ENCODE results near the gene EIF4G3. TPM values are rescaled to one million over a fixed set of nuclear protein-coding genes. Genes with fewer than 3 reads are reported as not detected.

The EIF4G3 gene, protein sequence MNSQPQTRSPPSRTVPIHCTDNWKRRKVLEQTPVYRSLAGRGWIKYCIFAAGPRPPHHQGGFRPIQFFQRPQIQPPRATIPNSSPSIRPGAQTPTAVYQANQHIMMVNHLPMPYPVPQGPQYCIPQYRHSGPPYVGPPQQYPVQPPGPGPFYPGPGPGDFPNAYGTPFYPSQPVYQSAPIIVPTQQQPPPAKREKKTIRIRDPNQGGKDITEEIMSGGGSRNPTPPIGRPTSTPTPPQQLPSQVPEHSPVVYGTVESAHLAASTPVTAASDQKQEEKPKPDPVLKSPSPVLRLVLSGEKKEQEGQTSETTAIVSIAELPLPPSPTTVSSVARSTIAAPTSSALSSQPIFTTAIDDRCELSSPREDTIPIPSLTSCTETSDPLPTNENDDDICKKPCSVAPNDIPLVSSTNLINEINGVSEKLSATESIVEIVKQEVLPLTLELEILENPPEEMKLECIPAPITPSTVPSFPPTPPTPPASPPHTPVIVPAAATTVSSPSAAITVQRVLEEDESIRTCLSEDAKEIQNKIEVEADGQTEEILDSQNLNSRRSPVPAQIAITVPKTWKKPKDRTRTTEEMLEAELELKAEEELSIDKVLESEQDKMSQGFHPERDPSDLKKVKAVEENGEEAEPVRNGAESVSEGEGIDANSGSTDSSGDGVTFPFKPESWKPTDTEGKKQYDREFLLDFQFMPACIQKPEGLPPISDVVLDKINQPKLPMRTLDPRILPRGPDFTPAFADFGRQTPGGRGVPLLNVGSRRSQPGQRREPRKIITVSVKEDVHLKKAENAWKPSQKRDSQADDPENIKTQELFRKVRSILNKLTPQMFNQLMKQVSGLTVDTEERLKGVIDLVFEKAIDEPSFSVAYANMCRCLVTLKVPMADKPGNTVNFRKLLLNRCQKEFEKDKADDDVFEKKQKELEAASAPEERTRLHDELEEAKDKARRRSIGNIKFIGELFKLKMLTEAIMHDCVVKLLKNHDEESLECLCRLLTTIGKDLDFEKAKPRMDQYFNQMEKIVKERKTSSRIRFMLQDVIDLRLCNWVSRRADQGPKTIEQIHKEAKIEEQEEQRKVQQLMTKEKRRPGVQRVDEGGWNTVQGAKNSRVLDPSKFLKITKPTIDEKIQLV (N-terminal part only)
- total RNA-seq: 21.0 and 27.3 TPM in 2 replicates

DNA sequence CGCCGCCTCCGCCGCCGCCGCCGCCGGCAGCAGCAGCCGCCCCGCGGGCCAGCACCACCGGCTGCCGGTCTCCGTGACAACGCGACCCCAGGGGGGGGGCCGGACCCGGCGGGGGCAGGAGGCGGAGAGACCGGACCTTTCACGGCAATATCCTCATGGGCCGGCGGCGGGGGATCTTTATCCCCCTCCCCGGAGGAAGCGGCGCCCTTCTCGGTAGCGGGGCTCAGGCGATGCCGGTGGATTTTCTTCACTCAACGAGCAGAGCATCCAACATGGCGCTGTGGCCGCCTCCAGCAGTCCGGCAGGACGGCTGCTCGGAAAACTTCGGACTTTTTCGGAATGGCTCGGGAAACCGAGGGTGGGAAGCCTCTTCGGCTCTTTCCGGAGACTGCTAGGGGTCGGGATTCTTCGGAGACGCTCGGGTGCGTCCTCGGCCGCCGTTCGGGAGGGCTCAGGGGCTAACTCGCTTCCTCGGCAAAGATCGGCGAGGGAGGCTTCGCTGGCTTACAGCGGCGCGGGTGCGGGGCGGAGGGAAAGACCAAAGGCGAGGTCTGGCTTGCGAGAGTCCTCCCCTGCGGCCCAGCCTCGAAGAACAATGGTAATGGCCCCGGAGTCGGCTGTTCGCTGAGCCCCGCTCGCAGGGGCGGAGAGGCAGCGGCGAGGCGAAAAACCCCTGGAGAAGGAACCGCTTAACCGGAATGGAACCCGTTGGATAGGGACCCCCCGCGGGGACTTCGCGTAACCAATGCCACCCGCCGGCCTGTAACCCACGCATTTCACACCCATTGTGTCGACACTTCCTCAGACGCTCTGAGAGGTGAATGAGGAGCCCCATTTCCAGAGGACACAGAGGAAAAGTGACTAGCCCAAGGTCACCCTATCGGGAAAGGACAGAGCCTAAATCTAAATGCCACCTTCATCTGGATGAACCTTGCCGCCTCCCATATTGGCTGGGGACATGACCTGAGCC, at the start of gene EIF4G3:
Gene EIF4G3 (minus strand): TSS at position 312 of the 970 bp plus-strand sequence. CDS start 174,155 bp downstream, outside the sequence.
- TF ChIP-seq, protein P1, sequence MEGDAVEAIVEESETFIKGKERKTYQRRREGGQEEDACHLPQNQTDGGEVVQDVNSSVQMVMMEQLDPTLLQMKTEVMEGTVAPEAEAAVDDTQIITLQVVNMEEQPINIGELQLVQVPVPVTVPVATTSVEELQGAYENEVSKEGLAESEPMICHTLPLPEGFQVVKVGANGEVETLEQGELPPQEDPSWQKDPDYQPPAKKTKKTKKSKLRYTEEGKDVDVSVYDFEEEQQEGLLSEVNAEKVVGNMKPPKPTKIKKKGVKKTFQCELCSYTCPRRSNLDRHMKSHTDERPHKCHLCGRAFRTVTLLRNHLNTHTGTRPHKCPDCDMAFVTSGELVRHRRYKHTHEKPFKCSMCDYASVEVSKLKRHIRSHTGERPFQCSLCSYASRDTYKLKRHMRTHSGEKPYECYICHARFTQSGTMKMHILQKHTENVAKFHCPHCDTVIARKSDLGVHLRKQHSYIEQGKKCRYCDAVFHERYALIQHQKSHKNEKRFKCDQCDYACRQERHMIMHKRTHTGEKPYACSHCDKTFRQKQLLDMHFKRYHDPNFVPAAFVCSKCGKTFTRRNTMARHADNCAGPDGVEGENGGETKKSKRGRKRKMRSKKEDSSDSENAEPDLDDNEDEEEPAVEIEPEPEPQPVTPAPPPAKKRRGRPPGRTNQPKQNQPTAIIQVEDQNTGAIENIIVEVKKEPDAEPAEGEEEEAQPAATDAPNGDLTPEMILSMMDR (conservative IDR thresholded peaks at IDR 0.05; ENCODE audit: low read depth, low read length): no peak
- peak; percentile 72 for DNase-seq (ENCODE audit: low read depth)
- H3K4me3 ChIP-seq (ENCODE audit: low read depth, low read length): peak within 1 kb of the TSS; percentile 97

DNA sequence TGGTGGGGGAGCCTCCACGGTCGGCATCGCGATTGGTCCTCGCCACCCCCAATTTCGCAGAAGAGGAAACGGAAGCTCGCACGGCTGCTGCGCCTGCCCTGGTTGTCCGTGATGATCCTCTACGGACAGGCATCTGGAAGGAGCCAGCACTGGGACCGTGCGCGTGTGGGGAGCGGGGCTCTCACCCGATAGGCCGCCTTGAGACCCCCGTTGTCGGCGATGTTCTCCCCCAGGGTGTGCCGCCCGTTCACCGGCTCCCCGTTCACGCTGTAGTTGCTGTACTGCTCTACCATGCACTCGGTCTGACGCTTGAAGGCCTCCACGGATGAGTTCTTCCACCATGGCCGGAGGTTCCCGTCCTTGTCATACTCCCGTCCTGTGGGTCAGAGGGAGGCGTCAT, 48.4 kb upstream of the EIF4G3 start:
- TF ChIP-seq, protein P1 (conservative IDR thresholded peaks at IDR 0.05; ENCODE audit: low read depth, low read length): no peak
- no peak overlapping the region for H3K4me3 ChIP-seq (ENCODE audit: low read depth, low read length)
- DNase-seq (ENCODE audit: low read depth): no peak

DNA sequence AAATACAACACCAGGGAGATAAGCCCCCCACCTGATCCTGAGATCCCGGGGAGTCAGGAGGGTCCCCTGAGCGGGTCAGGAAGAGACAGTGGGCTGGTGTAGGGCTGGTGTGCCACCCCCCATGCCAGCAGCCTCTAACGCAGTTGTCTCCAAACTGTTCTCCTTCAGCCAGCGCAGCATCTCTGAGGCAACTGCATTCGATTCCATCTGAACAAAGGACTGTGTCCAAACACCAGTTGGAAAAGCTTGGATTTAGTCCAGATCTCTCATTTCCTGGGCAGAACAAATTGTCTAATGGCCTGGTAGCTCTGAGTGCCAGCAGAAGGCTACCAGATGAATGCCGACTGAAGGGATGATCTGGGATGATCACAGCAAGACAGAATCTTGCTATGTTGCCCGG, 44.1 kb upstream of the EIF4G3 start:
- no peak for DNase-seq (ENCODE audit: low read depth)
- TF ChIP-seq, protein P1 (conservative IDR thresholded peaks at IDR 0.05; ENCODE audit: low read depth, low read length): no peak
- H3K4me3 ChIP-seq (ENCODE audit: low read depth, low read length): no peak overlapping the region

DNA sequence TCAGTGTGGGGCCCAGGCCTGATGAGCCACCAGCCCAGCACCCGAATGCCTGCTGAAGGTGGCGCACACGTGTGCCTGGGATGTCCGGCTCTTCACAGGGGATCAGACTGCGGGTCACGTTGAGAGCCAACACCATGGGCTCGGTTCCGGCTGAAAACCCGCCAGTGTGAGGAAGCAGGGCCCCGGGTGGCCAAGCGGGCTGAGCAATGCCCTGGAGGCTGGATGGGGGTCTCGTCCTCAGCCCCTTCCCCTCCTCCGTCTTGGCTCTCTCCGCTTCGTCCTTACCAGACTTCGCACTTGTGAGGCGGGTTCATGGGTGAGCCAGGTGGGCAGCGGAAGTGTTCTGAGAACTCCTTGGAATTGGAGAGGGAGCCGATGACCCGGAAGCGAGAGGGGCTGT, 43.0 kb upstream of the EIF4G3 start:
- DNase-seq (ENCODE audit: low read depth): no peak
- TF ChIP-seq, protein P1 (conservative IDR thresholded peaks at IDR 0.05; ENCODE audit: low read depth, low read length): no peak

DNA sequence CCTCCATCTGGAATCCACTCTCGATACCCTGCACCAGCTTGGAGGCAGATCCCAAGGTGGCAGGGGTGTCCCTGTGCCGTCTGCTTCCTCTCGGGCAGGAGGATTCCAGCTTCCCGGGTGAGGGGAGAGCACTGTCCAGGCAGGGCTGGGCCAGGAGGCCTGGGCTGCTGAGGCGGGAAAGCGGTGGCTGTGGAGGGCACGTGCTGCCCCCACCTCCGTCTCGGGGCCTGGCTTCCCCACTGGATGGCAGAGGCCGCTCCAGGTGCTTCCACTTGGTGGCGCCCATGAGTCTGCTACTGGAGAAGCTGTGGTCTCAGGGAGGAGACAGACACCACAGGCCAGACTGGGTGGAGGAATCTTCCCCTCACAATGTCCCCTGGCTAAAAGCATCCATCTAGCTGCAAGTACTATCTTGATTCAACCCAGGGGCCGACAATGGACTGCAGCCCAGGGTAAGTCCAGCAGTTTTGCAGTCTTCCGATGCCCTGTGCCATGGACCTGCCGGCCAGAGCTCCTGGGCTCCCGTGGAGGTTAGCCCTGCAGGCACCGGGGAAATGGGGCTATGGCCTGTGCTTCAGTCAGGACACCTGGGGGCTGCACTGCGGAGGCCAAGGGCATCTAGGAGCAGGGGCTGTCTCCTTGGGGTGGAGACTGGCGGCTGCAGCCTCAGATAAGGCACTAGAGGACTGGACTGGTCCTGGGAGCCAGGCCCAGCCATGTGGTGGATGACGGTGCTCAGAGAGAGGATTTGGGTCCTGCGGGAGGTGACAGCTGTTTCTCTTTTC, 41.3 kb upstream of the EIF4G3 start:
- H3K4me3 ChIP-seq (ENCODE audit: low read depth, low read length): no peak overlapping the region
- DNase-seq (ENCODE audit: low read depth): no peak
- TF ChIP-seq, protein P1 (conservative IDR thresholded peaks at IDR 0.05; ENCODE audit: low read depth, low read length): peak; percentile 58

More for the DNA sequence above, 43.0 kb upstream of the EIF4G3 start:
- H3K4me3 ChIP-seq (ENCODE audit: low read depth, low read length): no peak overlapping the region
